Neural progenitor cell (in vitro differentiated cells): Measurements from ENCODE around the gene RAB3D. TPM values are rescaled to one million over a fixed set of nuclear protein-coding genes. Genes with fewer than 3 reads are reported as not detected.

Experiments
- DNase-seq: peaks from one replicate; pipeline ENCODE4 v3.0.0-alpha.2; 2016; ENCODE audit warnings: low spot score
- H2AFZ ChIP-seq: fragments of 200-600 bp; sonication (generic); replicated peaks from 2 replicates; pipeline ENCODE4 v1.6.1; 2016; ENCODE audit warnings: antibody characterized with exemption
- H3F3A ChIP-seq: fragments of 200-600 bp; sonication (generic); 2 replicates; pipeline ENCODE4 v1.6.1; 2016; ENCODE audit warnings: antibody characterized with exemption, low read depth
- H3K27ac ChIP-seq: fragments of 200-600 bp; sonication (generic); 2 replicates; pipeline ENCODE4 v1.5.1; 2016; ENCODE audit warnings: mild to moderate bottlenecking
- H3K27me3 ChIP-seq: fragments of 200-600 bp; sonication (generic); 2 replicates; pipeline ENCODE4 v1.6.1; 2016; ENCODE audit warnings: mild to moderate bottlenecking, moderate library complexity
- H3K36me3 ChIP-seq: fragments of 200-600 bp; sonication (generic); 2 replicates; pipeline ENCODE4 v1.5.1; 2016
- H3K4me1 ChIP-seq: fragments of 200-600 bp; sonication (generic); 2 replicates; pipeline ENCODE4 v1.6.1; 2016; ENCODE audit warnings: mixed run types
- H3K4me2 ChIP-seq: fragments of 200-600 bp; sonication (generic); 2 replicates; pipeline ENCODE4 v1.6.1; 2016
- H3K4me3 ChIP-seq: fragments of 200-600 bp; sonication (generic); 2 replicates; pipeline ENCODE4 v1.5.1; 2016
- H3K79me2 ChIP-seq: fragments of 200-600 bp; sonication (generic); 2 replicates; pipeline ENCODE4 v1.6.1; 2016; ENCODE audit warnings: low read depth
- H3K9ac ChIP-seq: fragments of 200-600 bp; sonication (generic); 2 replicates; pipeline ENCODE4 v1.6.1; 2016
- H3K9me3 ChIP-seq: fragments of 200-600 bp; sonication (generic); 2 replicates; pipeline ENCODE4 v1.5.1; 2016; ENCODE audit warnings: low read depth
- H4K20me1 ChIP-seq: fragments of 200-600 bp; sonication (generic); 2 replicates; pipeline ENCODE4 v1.6.1; 2016; ENCODE audit warnings: low read depth
- H3K27ac Mint-ChIP-seq: 3 replicates; pipeline ENCODE4 v1.8.0; 2021; ENCODE audit warnings: mixed read lengths
- H3K27me3 Mint-ChIP-seq: 2 replicates; pipeline ENCODE4 v1.8.0; 2022; ENCODE audit warnings: low read depth, mild to moderate bottlenecking, inconsistent platforms, moderate library complexity, mixed read lengths; ENCODE audit not compliant: insufficient read depth
- H3K36me3 Mint-ChIP-seq: 3 replicates; pipeline ENCODE4 v1.8.0; 2021; ENCODE audit warnings: mixed read lengths
- H3K4me1 Mint-ChIP-seq: 3 replicates; pipeline ENCODE4 v1.8.0; 2021; ENCODE audit warnings: mixed read lengths
- H3K4me3 Mint-ChIP-seq: 3 replicates; pipeline ENCODE4 v1.8.0; 2021; ENCODE audit warnings: mild to moderate bottlenecking, moderate library complexity, mixed read lengths
- H3K9me3 Mint-ChIP-seq: 3 replicates; pipeline ENCODE4 v1.8.0; 2020; ENCODE audit warnings: mixed read lengths
- CTCF ChIP-seq: fragments of 200-600 bp; sonication (generic); IDR thresholded peaks from 2 replicates; pipeline ENCODE4 v1.5.1; 2017; ENCODE audit warnings: antibody characterized with exemption, mild to moderate bottlenecking
- EZH2 ChIP-seq: fragments of 200-600 bp; sonication (generic); IDR thresholded peaks from 2 replicates; pipeline ENCODE4 v1.6.1; 2017; ENCODE audit warnings: antibody characterized with exemption, mild to moderate bottlenecking, moderate library complexity
- EZH2phosphoT487 ChIP-seq: fragments of 200-600 bp; sonication (generic); IDR thresholded peaks from 2 replicates; pipeline ENCODE4 v1.6.1; 2017; ENCODE audit warnings: antibody characterized with exemption
- total RNA-seq: library from RNA; depleted of rRNA; stranded (reverse); fragments of >200 nt; gene quantifications from 2 replicates; pipeline ENCODE4 v1.2.3, GENCODE V29; 2015; ENCODE audit warnings: low replicate concordance

The RAB3D gene
- total RNA-seq, 1 donor from 2014 or later = 5.5 TPM

GRCh38 chr19:11299946-11300810 is 39.3 kb downstream of the RAB3D start:
- no peaks in the 10 kb centered on the region for H4K20me1 ChIP-seq
- no peak for DNase-seq
- H3K36me3 Mint-ChIP-seq = no peaks in the 10 kb centered on the region
- no peaks in the 10 kb centered on the region for H3K79me2 ChIP-seq
- H3K4me1 Mint-ChIP-seq = peaks cover 6% of the 10 kb centered on the region
- H3K9ac ChIP-seq = no peak overlapping the region
- peaks cover 11% of the 10 kb centered on the region for H3F3A ChIP-seq
- no peak overlapping the region for H2AFZ ChIP-seq
- no peak overlapping the region for H3K27ac ChIP-seq
- no peak overlapping the region for H3K4me2 ChIP-seq
- no peaks in the 10 kb centered on the region for H3K9me3 ChIP-seq
- H3K4me1 ChIP-seq = no peaks in the 10 kb centered on the region
- TF ChIP-seq EZH2 (no peak), CTCF (no peak), EZH2phosphoT487 (no peak)
- H3K27me3 Mint-ChIP-seq = peaks cover 12% of the 10 kb centered on the region
- peaks cover 8% of the 10 kb centered on the region for H3K9me3 Mint-ChIP-seq
- H3K4me3 Mint-ChIP-seq = no peak overlapping the region
- no peaks in the 10 kb centered on the region for H3K36me3 ChIP-seq
- H3K27me3 ChIP-seq = no peaks in the 10 kb centered on the region
- H3K27ac Mint-ChIP-seq = no peak overlapping the region
- no peak overlapping the region for H3K4me3 ChIP-seq

- Histone ChIP-seq H3K79me2 (no peaks in the 10 kb centered on the region), H3K9ac (no peak overlapping the region), H3K4me1 (peaks cover 4% of the 10 kb centered on the region), H4K20me1 (no peaks in the 10 kb centered on the region), H3K9me3 (no peaks in the 10 kb centered on the region), H3K4me2 (no peak overlapping the region), H3K27ac (no peak overlapping the region), H3K4me3 (no peak overlapping the region), H3K36me3 (no peaks in the 10 kb centered on the region), H2AFZ (no peak overlapping the region), H3F3A (peaks cover 11% of the 10 kb centered on the region), H3K27me3 (no peaks in the 10 kb centered on the region)
- no peak for TF ChIP-seq EZH2
- no peak for TF ChIP-seq CTCF
- no peak for TF ChIP-seq EZH2phosphoT487
- Mint-ChIP-seq H3K27me3 (peaks cover 7% of the 10 kb centered on the region), H3K9me3 (peaks cover 8% of the 10 kb centered on the region), H3K27ac (peak overlapping the region; percentile 77), H3K4me1 (peaks cover 4% of the 10 kb centered on the region), H3K36me3 (no peaks in the 10 kb centered on the region), H3K4me3 (no peak overlapping the region)
- DNase-seq = no peak
These were observed 43.2 kb downstream of the RAB3D start for GRCh38 chr19:11296264-11296663.

DNA sequence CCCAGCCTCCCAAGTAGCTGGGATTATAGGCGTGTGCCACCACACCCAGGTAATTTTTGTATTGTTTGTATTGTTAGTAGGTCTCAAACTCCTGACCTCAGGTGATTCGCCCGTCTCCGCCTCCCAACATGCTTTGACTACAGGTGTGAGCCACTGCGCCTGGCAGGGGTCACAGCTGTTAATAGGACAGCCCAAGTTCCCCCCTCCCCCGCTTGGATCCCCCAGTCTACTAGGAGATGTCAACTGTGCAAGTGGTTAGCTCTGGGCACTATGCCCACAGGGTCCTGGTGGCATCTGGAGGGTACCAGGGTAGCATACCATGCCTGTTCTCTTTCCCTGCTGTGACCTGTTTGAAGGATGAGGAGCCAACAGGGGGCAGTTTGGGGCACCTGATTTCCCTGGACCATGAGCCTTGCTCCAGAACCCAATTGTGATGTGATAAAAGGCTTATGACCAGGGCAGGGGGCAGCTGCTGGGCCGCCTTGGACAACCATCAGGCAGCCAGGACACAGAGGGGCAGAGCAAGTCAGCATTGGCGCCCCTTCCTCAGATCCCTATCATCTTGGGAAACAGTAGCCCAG is 43.7 kb downstream of the RAB3D start, which contains the start of gene TSPAN16:
TSPAN16 (plus strand) TSS at position 496 of the 581 bp plus-strand sequence. CDS start 138 bp downstream, outside the sequence.
- H3K27ac ChIP-seq = no peak within 1 kb of the TSS
- Mint-ChIP-seq H3K36me3 (no peaks in the 10 kb centered on the region), H3K27me3 (peaks cover 6% of the 10 kb centered on the region), H3K4me1 (peaks cover 4% of the 10 kb centered on the region), H3K27ac (peak within 1 kb of the TSS; percentile 77), H3K9me3 (peaks cover 8% of the 10 kb centered on the region), H3K4me3 (no peak within 1 kb of the TSS)
- H3K79me2 ChIP-seq = no peaks in the 10 kb centered on the region
- TF ChIP-seq EZH2phosphoT487 = no peak
- peak; percentile 8 for TF ChIP-seq CTCF
- H3F3A ChIP-seq = peaks cover 11% of the 10 kb centered on the region
- no peak within 1 kb of the TSS for H3K4me3 ChIP-seq
- H3K4me2 ChIP-seq = no peak within 1 kb of the TSS
- no peaks in the 10 kb centered on the region for H4K20me1 ChIP-seq
- DNase-seq = peak; percentile 10
- H3K9ac ChIP-seq = no peak within 1 kb of the TSS
- no peak within 1 kb of the TSS for H2AFZ ChIP-seq
- H3K27me3 ChIP-seq = no peaks in the 10 kb centered on the region
- H3K36me3 ChIP-seq = no peaks in the 10 kb centered on the region
- H3K4me1 ChIP-seq = peaks cover 4% of the 10 kb centered on the region
- H3K9me3 ChIP-seq = no peaks in the 10 kb centered on the region
